Measurements from ENCODE around the gene SUSD2.
"Not testable (repeated sequence)": the region's sequence is repeated elsewhere in the genome, so short reads cannot be mapped to it uniquely, and the experiment has no call there.

Gene SUSD2, protein sequence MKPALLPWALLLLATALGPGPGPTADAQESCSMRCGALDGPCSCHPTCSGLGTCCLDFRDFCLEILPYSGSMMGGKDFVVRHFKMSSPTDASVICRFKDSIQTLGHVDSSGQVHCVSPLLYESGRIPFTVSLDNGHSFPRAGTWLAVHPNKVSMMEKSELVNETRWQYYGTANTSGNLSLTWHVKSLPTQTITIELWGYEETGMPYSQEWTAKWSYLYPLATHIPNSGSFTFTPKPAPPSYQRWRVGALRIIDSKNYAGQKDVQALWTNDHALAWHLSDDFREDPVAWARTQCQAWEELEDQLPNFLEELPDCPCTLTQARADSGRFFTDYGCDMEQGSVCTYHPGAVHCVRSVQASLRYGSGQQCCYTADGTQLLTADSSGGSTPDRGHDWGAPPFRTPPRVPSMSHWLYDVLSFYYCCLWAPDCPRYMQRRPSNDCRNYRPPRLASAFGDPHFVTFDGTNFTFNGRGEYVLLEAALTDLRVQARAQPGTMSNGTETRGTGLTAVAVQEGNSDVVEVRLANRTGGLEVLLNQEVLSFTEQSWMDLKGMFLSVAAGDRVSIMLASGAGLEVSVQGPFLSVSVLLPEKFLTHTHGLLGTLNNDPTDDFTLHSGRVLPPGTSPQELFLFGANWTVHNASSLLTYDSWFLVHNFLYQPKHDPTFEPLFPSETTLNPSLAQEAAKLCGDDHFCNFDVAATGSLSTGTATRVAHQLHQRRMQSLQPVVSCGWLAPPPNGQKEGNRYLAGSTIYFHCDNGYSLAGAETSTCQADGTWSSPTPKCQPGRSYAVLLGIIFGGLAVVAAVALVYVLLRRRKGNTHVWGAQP

DNA sequence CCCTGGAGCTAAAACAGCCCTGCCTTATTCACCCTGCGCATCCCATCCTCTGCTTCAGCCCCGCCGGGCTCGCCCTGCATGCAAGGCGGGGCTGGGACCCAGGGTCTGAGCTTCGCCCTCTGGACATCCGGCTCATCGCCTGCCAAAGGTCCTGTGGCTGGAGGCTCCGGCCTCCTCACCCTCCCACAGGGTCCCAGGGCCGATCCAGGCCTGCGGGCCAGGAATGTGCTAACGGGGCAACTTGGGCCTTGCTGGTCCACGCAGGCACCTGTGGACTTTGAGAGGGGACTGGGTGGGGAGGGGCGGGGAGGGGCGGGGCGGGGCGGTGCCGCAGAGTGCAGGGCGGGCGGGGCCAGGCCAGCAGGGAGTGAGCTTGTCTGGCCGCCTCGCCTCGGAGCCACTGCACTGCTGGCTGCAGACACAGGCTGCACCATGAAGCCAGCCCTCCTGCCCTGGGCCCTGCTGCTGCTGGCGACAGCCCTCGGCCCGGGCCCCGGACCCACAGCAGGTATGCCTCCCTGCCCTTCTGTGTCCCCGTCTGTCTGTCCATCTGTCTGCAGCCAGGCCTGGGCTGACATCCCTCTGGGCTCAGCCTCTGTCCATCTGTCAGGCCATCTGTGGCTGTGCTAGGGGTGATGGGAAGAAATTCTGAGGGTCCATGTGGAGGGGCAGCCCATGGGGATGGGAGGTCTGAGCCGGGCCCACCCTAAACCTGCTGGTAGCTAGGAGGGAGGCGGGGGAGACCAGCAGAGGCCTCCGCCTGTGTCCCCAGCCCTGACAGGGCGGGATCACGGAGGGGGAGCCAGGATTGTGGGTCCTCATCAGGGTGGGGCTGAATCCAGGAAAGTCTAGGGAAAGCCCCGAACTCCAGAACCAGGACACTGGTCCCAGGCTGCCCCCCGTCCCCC, at the start of gene SUSD2:
Gene SUSD2, plus strand, starts transcription at position 400 of the 908 bp plus-strand sequence. Its CDS starts 33 bp downstream, at position 433.
- DNase-seq = peak; percentile 30

- DNase-seq = no peak
These were observed 47.9 kb upstream of the SUSD2 start for GRCh38 chr22:24133187-24133965.

DNA sequence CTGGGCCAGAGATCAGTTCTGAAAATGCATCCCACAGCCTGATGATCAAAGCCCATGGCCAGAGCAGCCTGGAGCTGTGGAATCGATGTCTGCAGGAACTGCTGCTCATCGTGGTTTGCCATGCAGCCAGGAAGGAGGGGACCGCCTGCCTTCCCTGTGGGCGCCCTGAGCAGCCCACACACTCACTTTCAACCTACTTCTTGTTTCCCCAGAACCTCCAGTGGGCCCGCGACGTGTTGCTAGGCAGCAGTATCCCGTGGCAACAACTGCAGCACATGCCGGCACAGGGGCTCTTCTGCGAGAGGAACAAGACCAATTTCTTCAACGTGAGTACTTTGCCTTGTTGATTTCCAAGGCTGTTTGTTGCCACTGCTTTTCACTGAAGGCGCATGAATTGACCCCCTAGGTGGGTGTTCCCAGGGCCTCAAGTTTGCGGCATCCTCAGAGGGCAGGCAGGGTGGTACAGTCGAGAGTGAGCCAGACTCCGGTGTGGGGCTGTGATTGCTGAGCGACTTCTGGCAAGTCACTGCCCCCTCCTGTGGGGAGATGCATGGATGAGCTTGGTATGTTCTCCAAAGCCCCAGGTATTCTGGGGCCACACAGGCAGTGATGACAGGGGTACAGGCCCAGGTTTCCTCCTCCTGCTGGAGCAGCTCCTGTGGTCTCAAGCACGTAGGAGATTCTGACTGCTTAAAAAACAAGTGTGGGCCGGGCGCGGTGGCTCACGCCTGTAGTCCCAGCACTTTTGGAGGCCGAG, 47.0 kb upstream of the SUSD2 start:
- peak; percentile 37 for DNase-seq

DNA sequence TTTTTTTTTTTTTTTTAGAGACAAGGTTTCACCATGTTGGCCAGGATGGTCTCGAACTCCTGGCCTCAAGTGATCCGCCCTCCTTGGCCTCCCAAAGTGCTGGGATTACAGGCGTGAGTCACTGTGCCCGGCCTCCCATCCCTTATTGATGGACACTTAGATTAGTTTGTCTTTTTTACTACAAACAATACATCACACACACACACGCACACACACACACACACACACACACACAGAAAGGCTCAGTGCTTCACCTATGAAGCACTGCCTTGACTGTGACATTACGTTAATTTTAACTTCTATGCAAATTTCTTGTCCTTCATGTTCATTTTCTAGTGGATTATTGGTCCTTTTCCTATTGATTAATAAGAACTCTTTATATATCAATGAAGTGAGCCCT, 44.8 kb upstream of the SUSD2 start:
- DNase-seq = not testable (repeated sequence)

GRCh38 chr22:24137595-24137994, 43.7 kb upstream of the SUSD2 start:
- DNase-seq = no peak

DNA sequence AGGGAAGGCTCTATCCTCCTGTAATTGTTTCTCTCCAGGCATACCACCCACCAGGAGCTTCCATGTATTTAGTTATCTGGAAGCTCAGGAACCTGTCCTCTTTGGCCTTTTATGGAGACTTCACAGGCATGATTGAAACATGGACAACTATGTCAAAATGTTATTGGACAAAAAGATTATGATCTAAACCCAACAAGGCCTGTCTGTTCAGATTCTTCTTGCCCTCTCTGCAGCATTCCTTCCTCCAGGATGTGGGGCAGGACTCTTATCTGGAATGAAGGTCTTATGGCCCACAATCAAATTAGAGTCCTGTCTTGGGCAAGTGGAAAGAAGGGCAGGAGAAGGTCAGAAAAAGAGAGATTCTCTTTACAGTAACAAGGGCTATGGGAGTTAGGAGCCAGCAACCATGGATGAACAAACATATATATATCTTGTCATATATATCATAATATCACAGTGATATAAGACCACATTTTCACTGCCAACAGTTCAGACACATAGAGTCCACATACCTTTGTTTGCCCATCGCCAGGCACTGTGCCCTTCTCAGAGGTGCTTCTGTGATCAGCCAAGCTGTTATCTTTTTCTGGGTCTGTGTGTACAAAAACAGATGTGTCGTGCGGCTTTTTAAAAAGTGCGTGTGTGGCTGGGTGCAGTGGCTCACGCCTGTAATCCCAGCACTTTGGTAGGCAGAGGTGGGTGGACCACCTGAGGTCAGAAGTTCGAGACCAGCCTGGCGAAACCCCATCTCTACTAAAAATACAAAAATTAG, 42.5 kb upstream of the SUSD2 start:
- no peak for DNase-seq

DNA sequence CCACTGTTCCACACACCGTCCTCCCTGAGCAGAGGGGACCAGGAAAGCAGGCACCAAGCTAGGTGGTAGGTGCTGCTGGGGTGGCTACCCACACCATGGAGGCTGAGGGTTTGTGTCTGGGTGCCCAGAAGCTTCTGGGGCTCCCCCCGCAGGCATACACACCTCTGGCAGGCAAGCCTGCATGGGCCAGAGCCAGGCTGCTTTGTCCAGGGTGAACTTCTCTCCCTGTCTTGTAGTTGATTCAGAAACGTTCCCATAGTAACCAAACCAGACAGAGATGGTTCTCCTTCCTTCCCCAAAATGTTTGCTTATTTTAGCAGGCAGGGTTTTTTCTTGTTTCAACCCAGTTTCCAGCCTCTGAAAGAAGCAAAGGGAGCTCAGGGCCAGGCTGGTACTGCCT, 40.9 kb upstream of the SUSD2 start:
- DNase-seq = peak; percentile 39

GRCh38 chr22:24141586-24141985, 39.7 kb upstream of the SUSD2 start:
- DNase-seq = no peak

DNA sequence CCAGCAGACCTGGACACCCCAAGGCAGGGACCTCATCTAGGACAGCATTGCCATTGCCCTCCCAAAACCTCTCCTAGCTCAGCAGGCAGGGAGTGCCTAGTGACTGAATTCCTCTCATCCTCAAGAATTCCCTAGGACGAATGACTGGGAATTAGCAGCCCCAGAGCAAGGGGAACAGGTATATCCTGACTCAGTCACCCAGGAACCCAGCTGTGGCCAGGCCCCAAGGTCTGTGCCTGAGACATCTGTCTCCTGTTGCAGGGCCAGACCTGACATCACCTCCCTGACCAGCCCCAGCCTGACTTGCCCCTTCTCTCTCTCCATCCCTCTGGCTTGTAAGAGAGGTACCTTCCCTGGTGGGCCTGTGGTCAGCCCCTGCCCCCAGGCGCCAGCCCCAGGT, 39.0 kb upstream of the SUSD2 start:
- DNase-seq = no peak

DNA sequence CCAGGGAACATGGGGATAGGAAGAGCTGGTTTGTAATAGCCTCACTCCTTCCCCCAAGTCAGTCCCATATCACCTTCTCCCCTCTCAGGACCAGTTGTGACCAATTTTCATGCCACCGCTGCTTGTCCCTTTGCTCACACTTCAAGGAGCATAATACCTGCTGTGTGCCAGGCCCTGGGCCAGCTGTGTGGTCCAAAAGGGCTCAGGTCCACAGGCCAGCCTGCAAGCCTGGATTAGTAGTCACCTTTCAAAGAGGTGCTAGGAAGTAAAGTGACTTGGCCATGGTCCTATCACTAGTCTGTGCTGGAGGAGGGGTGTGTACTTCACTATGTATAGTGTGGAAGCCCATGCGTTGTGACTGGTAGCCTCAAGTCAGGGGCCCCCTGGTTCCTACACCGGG, 38.5 kb upstream of the SUSD2 start:
- DNase-seq = no peak

DNA sequence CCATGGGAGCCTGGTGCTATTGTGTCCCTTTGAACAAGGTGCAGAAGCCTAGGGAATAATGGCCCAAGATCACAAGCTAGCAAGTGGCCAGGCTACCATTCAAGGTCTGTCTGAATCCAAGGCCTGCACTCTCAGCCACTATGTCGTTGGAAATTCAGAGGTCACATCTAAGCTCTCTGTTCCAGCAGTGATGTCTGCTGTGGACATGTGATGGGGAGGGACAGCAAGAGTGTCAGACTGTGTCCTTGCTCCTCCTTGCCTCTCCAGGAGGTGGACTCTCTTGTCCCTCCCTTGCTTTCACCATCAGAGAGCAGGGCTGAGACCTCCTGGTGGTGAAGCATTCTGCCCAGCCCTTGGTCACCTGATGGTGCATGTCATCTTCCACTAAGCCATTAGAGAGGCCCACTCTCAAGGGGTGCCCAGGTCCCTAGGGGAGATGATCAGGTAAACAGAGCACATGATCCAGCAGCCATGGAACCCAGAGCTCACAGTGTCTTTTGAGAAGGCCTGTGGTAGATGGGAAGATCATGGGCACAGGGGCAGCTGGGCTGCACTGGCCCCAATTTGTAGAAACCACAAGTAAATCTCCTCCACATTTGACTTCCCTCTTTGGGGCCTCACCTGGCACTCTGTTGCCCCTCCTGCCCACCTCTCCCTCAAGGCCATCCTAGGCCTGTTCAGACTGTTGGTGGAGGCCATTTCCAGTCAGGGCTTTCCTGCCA, 37.1 kb upstream of the SUSD2 start:
- DNase-seq = no peak

GRCh38 chr22:24144778-24145085, 36.6 kb upstream of the SUSD2 start:
- no peak for DNase-seq

GRCh38 chr22:24145446-24146193, 35.7 kb upstream of the SUSD2 start:
- no peak for DNase-seq

DNA sequence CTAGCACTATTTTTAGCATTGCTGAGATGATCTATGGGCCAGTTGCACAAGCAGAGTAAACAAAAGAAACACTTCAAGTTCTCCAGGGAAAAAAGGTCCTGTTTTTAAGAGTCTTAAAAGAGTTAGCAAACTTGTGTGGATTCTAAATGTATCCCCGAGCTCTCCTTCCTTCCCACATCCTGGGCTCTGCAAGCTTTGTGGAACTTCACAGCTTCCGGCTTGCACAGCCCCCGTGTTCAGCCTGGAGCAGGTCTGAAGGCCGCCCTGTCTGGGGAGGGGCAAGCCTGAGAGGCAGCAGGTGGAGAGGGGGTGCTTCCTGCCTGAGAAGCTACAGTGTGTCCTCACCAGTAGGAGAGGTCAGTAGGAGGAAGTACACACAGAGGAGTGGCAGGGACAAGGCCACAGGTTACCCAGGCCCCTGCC, 35.1 kb upstream of the SUSD2 start:
- peak; percentile 44 for DNase-seq

GRCh38 chr22:24146791-24147353, 34.4 kb upstream of the SUSD2 start:
- no peak for DNase-seq

GRCh38 chr22:24147666-24148065, 33.6 kb upstream of the SUSD2 start:
- DNase-seq = no peak

DNA sequence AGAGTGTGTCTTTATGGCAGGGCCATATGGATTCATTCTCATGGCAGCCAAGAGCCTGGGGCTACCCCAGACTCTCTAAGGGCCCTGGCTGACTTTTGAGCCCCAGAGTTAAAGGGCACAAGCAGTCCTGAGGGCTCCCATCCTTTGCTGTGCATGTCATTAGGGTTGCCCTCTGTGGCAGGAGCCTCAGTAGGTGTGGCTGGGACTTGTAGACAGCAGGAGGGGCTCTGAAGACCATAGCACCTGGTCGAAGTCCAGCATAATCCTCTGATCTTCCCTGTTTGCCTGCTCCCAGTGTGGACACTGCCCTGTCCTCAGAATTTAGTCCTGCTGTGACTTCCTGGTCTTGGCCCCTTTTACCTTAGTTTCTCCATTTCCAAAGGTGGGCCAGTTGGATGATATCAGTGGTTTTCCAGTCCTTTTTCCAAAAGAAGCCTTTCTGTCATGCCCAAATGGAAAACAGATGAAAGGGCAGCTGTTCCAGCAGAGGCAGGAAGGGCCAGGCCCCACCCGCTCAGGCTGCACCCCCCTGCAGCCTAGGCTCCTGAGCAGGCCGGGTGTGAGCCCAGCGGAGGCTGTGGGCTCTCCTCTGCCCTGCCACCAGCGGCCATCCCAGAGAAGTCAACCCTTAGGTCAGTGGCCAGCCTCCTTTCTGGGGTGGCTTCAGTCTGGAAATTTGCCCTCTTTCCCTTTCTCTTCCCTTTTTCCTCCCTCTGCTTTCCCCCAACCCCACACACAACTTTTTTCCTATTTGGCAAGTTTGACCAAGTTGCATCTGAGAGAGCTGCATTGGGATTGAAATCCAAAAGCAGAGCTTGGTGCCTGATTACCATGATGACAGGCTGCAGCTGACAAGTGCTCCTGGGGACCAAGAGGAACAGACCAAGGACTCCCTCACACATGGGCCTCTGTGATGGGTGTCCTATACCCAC, 32.8 kb upstream of the SUSD2 start:
- no peak for DNase-seq

GRCh38 chr22:24149198-24149590, 32.1 kb upstream of the SUSD2 start:
- no peak for DNase-seq

Measured in hematopoietic multipotent progenitor cell treated with erythropoietin and hydrocortisone succinate and interleukin-3 and kit ligand, for 6 days (in vitro differentiated cells).